GM21529 (cell line): ENCODE measurements around the gene ZDHHC21.

Experiments used
- ATAC-seq: cut with Tn5 transposase; IDR thresholded peaks from one replicate; pipeline ENCODE4 v1.9.1; 2021; ENCODE audit not compliant: unreplicated experiment

The ZDHHC21 gene

GRCh38 chr9:14618836-14619420, 74.3 kb downstream of the ZDHHC21 start:
- ATAC-seq = no peak

GRCh38 chr9:14616188-14616982, 76.8 kb downstream of the ZDHHC21 start:
- peak; percentile 87 for ATAC-seq

DNA sequence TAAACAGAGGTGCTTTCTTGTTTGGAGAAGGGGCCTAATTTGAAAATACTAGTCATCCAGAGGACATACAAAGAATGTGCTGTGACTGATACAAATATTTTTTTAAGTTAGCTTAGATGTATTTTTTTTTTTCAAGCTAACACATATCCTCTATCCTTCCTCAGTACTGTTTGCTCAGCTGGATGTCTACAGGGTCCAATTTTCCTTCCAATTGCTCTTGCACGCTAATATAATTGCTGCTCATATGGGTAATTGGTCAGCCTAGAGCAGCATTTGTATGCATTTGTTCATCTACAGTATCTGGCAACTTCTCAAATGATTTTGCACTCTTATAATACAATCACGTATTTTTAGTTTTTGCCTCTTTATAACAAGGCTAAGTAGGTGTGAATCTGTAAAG, 84.7 kb downstream of the ZDHHC21 start:
- ATAC-seq = no peak

DNA sequence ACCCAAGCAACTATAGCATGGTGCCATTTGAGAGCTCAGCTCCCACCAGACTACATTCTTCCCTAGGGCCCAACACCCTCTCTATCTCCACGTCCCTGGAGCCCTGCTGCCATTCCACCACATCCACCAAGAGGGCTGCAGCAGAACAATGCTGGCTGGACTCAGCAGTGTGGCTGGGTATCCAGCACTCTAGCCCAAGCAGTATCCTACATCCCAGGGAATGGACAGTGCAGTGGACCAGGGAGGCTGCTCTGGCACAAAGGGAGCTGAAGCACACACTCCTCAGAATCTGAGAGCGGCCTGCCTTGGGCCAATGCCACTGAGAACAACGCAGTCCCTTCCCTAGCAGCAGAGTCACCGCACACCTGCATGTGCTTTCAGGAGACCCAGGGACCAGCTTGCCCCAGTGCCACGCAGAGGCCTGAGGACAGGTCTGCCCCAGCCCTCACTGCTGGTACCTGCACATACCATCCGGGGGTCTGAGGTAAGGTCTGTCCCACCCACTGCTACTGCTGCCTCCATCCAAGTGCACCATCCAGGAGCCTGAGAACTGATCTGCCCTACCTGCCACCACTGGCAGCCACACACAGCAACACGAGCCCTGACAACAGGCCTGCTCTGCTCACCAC, 95.9 kb downstream of the ZDHHC21 start:
- ATAC-seq = no peak

DNA sequence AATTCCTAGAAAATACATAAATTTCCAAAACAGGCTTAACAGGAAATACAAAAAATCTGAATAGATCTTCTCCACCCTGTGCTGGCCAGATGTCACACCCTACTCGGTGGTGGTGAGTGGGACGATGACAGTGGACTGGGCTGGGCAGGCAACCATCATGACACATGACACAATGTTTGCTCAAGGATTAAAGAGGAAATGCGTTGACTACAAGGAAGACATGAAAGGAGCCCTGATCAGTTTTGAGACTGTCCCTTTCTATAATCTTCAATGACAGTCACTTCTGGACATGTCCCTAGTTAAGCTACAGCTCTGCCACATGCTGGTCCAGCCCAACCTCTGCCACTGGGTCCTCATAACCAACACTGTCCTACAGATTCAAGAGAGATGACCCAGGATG, 99.8 kb downstream of the ZDHHC21 start:
- ATAC-seq = no peak

DNA sequence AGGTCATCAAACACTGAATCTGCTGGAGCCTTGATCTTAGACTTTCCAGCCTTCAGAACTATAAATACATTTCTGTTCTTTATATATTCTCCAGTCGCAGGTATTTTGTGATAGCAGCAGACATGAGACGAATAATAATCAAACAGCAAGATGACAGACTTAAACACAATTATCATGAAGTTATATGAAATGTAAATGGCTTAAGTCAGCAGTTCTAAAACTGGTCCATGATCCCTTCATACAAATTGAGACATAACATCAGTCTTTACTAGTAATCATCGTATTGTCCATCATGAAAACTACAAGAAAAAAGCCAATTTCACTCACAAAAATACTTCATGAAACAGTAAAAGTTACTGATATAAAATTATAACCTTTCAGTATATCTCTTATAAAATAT, 101.8 kb downstream of the ZDHHC21 start:
- ATAC-seq = no peak

- ATAC-seq = peak; percentile 99
These were observed 107.3 kb downstream of the ZDHHC21 start for GRCh38 chr9:14585730-14586473.

DNA sequence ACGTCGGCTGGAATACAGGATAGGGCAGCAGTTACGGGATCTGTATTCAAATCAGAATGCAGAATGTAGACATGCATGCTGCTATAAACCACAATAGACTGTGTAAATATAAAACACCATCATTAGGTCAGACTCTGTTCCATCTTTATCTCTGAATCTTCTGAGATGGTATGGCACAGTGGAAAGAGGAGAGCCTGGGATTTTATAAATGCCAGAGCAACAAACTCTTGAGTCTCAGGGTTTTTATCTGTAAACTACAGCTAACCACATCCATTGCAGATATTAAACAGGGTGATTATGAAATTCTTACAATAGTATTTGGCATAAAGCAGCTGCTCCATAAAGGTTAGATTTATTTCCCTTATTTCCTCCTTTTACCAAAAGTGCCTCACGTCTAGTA, 108.7 kb downstream of the ZDHHC21 start:
- ATAC-seq = no peak

DNA sequence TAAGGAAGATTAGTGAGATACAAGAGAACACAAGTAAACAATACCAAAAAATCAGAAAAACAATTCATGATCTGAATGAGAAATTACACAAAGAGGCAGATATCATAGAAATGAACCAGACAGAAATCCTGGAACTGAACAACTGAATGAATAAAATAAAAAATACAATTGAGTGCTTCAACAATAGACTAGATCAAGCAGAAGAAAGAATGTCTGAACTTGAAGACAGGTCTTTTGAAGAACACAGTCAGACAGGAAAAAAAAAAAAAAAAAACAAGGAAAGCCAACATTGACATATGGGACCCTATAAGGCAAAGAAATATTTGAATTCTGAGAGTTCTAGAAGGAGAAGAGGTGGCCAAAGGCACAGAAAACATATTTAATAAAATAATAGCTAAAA, 115.2 kb downstream of the ZDHHC21 start:
- ATAC-seq = no peak

DNA sequence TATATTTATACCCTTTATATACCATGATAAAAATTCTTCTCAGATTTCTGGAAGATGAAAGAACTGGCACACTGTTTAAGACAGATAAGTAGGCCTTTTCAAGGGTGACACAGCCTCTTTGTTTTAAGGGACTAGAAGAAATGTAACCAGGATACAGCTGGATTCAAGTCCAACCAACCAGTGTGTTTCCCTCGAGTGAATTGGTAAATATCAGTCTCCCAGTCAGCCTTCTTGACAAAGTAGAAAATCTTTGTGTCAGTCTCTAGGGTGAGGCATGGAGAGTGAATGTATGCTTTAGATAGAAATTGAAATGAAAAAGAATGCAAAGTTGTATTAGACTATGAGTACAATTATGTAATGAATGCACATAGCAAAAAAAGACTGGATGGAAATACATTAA, 119.1 kb downstream of the ZDHHC21 start:
- no peak for ATAC-seq

GRCh38 chr9:14573319-14573718, 119.9 kb downstream of the ZDHHC21 start:
- ATAC-seq = no peak

- no peak for ATAC-seq
These were observed 127.7 kb downstream of the ZDHHC21 start for GRCh38 chr9:14565352-14566016.

DNA sequence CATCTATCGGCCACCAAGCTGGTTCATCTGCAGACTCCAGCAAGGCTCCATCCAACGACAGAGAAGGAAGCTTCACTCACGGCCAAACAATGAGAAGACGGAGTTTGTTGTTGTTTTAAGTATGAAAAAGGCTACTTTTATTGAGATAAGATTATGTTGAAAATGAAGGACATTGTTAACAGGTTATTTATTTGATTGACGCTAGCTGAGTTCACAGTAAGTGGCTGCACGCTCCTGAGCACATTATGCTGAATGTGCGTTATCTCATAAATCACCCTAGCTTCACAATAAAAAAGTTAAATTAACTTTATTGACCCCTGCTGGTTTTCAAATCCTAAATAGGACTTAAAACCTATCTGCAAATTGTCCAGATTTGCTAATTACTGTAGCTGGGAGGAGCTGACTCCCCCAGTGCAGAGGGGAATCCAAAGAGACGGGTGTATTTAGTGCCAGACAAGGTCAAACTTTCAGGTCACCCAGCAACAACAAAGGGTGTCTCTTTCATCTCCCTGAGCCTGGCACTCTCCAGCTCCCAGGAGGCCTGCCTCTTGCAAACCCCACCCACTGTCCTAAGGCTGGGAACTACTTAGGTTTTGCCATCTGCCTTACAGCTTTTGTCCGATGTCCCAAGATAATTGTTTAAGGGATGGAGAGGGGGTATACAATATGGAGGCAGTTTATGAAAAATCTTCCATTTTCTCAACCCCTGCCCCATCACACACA, 129.2 kb downstream of the ZDHHC21 start:
- no peak for ATAC-seq

DNA sequence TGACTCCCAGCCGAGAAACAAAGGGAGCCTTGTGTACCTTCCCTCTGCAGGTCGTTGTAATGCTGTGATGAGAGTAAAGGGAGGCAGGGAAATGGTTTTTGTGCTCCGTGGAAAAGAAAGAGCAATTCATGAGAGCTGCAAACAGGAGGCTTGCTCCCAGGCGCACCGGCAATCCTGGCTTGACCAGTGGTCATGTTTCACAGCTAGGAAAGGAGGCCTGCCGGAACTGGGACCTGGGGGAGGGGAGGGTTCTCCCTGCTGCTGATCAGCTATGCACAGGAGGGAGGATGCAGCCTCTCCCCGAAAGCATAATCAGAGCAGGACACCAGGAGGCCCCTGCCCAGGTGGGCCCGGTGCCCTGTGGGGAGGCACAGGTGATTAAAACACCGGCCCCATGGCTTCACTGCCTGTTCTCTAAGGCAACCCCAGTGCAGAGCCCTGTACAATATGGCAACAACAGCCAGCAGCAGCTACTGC, 131.3 kb downstream of the ZDHHC21 start:
- no peak for ATAC-seq
